GM18870 (cell line): ENCODE data around the gene SPATS1.

ENCODE experiments used
- ATAC-seq: cut with Tn5 transposase; IDR thresholded peaks from one replicate; pipeline ENCODE4 v1.9.1; 2021; ENCODE audit warnings: moderate library complexity; ENCODE audit not compliant: unreplicated experiment

SPATS1 gene, protein sequence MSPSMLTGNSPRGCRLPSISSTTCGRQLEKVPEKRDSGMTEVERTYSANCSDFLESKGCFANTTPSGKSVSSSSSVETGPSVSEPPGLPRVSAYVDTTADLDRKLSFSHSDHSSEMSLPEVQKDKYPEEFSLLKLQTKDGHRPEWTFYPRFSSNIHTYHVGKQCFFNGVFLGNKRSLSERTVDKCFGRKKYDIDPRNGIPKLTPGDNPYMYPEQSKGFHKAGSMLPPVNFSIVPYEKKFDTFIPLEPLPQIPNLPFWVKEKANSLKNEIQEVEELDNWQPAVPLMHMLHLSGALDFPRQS

GRCh38 chr6:44342489-44342888 lies at the start of gene SPATS1:
Gene SPATS1, plus strand, starts transcription at chr6:44342650. Its CDS starts 446 bp downstream, at chr6:44343096.
- no peak for ATAC-seq

- no peak for ATAC-seq
Measured at GRCh38 chr6:44292661-44293365, 49.6 kb upstream of the SPATS1 start.

GRCh38 chr6:44294832-44295791 lies 47.3 kb upstream of the SPATS1 start:
- no peak for ATAC-seq

- no peak for ATAC-seq
Measured at GRCh38 chr6:44297063-44298038, 45.1 kb upstream of the SPATS1 start.

- no peak for ATAC-seq
Measured at GRCh38 chr6:44298055-44298803, 44.2 kb upstream of the SPATS1 start.

GRCh38 chr6:44298864-44299263 lies 43.6 kb upstream of the SPATS1 start:
- ATAC-seq = no peak

- ATAC-seq = no peak
Measured at GRCh38 chr6:44300292-44300823, 42.1 kb upstream of the SPATS1 start.

DNA sequence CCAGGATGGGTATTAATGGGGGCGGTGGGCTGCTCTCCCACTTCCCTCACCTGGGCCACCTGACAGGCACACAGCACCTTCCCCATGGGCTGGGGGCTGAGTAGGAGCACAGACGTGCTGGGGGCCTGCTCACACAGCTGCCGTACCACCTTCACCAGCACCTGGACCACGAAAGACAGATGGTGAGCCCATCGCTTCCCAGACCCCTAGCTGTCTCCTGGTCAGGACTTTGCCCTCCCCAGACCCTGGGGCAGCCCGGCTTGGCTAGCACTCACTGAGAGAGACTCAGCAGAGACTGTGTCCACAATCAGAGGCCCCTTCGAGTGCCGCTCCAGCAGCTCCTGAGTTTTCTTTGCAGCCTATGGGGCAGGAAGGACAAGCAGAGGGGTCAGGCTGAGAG lies 41.3 kb upstream of the SPATS1 start:
- ATAC-seq = no peak

- ATAC-seq = no peak
Measured at GRCh38 chr6:44301782-44302564, 40.5 kb upstream of the SPATS1 start.

DNA sequence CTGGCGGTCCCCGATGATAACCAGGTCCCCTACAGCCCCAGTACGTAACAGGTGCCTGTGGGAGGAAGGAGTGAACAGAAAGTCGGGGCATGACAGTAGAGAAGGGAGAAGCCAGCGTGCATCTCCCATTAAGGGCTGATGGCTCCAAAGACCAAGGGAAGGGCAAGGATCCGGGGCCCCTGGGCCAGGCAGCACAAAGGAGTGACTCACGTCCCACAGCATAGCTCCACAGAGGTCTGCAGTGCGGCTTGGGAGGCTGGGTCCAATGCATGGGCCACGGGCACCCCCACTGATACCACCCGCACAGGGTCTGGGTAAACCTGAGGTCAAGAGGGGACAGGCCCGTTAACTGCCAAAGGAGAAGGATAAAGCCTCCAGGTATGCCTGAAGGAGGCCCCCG lies 39.6 kb upstream of the SPATS1 start:
- no peak for ATAC-seq

- ATAC-seq = no peak
Measured at GRCh38 chr6:44303842-44304241, 38.6 kb upstream of the SPATS1 start.

- no peak for ATAC-seq
Measured at GRCh38 chr6:44304282-44305199, 37.9 kb upstream of the SPATS1 start.

DNA sequence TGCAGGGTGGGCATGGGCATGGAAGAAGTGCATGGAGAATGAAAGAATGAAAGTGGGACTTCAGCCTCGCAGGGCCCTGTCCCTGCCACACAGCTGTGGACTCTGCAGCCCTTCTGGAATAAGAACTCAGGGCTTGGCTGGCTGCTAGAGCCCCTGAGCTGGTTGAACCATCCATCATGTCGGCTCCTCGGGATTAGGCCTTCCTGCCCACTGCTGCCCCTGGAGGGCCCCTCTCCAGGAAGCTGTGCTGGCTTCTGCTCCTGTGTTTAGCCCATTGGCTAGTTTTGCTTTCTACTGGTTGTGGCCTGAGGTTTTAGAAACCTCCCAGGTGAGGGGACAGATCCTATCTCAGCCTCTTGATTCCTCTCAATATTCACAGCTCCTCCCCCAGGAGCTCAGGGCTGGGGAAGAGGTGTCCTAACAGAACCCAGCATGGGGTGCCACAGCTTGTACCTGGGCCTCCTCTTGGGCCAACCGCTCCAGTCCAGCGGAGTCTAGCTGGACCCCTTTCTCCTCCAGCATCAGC lies 37.2 kb upstream of the SPATS1 start:
- ATAC-seq = no peak

GRCh38 chr6:44306710-44307109 lies 35.7 kb upstream of the SPATS1 start:
- ATAC-seq = no peak

DNA sequence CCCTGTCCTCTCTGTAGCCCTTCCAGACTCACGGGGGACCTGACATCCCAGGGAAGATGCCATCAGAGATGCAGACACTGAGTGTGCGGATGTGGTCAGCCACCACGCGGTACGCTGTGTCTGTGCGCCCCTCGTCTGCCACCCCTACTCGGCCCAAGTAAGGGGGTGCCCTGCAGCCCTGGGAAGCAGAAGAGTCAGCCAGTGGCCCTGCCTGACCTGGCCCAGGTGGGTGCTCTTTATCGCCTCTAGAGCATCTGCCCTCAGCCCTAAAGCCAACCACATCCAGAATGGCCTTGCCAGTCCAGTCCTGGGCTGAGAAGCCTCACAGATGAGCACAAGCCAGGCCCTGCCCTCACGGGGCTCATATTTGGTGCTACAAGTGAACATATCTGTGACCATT lies 35.2 kb upstream of the SPATS1 start:
- ATAC-seq = no peak

- no peak for ATAC-seq
Measured at GRCh38 chr6:44309092-44309491, 33.4 kb upstream of the SPATS1 start.

DNA sequence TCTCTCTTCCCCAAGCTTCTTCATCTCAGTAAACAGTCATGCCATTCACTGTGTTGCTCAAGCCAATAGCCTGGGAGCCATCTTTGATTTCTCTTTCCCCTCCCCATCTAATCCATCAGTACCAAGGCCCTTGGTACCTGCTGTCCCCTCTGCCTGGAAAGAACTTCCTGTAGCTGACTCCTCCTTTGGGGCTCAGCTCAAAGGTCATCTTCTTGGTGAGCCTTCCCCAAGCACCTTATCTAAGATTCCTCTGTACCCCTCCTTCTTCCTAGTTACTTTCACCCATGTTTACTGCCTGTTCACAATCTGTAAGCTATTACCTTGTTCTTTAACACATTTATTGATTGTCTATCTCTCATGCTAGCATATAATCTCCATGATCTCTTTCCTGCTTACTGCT lies 32.8 kb upstream of the SPATS1 start:
- ATAC-seq = no peak
